Uterus (tissue), 2 donors: Measurements from ENCODE around the gene PBOV1.

Experiments used
- CTCF ChIP-seq, 4 experiments: fragments of 200-600 bp in 2 of 4; fragments of 450-650 bp in 2 of 4; sonication (generic) in 2 of 4; IDR thresholded peaks; one replicate each; pipeline ENCODE4 v1.5.1; 2016 to 2019; ENCODE audit warnings: antibody characterized with exemption in 4 of 4, mild to moderate bottlenecking in 2 of 4, moderate library complexity in 1 of 4
- POLR2A ChIP-seq, 2 donors: fragments of 450-650 bp; IDR thresholded peaks; one replicate each; pipeline ENCODE4 v1.6.1; 2016; ENCODE audit warnings: antibody characterized with exemption in 2 of 2, mild to moderate bottlenecking in 1 of 2, moderate library complexity in 1 of 2

- TF ChIP-seq CTCF (IDR thresholded peaks at IDR 0.05) (no peak), POLR2A (IDR thresholded peaks at IDR 0.05) (no peak)
These were observed 9.1 kb upstream of the PBOV1 start for GRCh38 chr6:138227316-138227781.
